NCI-H2227 (cell line): ENCODE results near the gene ZNF576.
"Not testable (repeated sequence)": the region's sequence is repeated elsewhere in the genome, so short reads cannot be mapped to it uniquely, and the experiment has no call there.

Experiments
- DNase-seq: peaks from one replicate; lab custom pipeline; 2025; ENCODE audit not compliant: unreplicated experiment; lab: John Stamatoyannopoulos, UW

The ZNF576 gene

DNA sequence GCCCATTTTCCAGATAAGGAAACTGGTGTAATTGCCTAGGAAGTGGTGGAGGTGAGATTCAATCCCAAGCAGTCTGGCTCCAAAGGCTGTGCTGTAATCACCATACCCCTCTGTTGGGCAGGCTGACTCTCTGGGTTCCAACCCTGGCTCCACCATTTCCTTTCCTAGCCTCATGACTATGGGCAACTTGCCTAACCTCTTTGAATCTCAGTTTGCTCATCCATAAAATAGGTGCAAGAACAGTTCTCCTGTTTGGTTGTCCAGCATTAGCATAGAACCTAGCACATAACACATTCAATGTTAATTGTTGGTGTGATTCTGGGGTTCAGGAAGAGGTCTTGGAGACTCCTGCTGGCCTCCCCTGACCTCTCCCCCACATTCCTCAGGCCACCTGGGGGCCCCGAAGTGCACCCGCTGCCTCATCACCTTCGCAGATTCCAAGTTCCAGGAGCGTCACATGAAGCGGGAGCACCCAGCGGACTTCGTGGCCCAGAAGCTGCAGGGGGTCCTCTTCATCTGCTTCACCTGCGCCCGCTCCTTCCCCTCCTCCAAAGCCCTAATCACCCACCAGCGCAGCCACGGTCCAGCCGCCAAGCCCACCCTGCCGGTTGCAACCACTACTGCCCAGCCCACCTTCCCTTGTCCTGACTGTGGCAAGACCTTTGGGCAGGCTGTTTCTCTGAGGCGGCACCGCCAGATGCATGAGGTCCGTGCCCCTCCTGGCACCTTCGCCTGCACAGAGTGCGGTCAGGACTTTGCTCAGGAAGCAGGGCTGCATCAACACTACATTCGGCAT is 2.2 kb downstream of the ZNF576 start:
- no peak for DNase-seq

DNA sequence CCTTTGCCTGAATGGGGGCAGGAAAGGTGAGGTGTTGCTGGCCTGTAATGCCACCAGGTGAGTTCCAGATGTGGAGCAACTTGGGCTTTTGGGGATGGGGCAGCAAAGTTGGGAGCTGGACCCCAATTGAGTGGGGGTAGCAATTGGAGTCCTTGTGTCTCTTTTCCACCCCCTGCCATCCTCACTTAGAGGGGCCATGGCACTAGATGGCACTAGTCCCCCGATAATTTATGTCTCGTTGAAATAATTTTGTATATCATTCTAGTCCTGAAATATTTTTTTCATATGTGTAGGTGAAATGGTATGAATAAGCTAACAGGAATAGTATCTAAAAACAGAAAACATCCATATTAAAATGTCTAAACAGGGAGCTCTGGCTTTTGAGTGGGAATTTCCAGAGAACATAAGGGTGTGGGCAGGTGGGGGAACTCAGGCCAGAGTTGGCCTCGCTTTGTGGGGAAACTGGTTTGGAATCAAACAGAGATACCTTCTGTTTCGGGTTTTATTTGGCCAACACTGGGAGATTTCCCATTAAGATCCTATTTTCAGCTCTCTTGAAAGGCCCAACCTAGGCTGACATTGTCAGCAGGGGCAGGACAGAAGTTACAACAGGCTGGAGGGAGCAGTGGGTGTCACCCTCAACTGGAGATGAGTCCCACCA is 3.4 kb downstream of the ZNF576 start:
- no peak for DNase-seq

DNA sequence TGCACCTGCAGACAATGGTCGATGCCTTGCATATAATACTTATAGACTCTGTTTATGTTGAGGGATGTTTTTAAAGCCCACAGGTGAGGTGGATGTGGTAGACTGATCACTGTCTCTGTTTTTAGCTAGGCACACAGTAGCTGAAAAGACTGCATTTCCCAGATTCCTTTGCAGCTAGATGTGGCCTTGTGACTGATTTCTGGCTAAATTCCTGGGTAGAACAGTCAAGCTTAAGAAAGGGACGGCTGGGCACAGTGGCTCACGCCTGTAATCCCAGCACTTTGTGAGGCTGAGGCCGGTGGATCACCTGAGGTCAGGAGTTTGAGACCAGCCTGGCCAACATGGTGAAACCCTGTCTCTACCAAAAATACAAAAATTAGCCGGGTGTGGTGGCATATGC is 3.9 kb downstream of the ZNF576 start:
- not testable (repeated sequence) for DNase-seq

DNA sequence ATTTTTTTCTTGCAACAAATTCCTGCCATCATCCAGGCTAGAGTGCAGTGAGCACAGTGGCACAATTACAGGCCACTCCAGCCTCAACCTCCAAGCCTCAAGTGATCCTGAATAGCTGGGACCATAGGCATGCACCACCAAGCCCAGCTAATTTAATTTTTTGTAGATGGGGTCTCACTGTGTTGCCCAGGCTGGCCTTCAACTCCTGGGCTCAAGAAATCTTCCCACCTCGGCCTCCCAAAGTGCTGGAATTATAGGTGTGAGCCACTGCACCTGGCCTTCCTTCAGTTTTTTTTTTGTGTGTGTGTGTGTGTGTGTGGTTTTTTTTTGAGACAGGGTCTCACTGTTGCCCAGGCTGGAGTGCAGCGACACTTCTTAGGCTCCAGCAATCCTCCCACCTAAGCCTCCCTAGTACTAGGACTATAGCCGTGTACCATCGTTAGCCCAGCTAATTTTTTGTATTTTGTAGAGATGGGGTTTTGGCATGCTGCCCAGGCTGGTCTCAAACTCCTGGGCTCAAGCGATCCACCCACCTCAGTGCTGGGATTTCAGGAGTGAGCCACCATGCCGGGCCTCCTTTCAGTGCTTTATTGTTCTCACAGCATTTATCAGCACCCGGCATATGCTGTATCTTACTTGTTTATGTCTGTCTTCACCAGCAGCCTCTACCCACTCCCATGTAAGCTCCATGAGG is 9.6 kb downstream of the ZNF576 start:
- peak; percentile 30 for DNase-seq

DNA sequence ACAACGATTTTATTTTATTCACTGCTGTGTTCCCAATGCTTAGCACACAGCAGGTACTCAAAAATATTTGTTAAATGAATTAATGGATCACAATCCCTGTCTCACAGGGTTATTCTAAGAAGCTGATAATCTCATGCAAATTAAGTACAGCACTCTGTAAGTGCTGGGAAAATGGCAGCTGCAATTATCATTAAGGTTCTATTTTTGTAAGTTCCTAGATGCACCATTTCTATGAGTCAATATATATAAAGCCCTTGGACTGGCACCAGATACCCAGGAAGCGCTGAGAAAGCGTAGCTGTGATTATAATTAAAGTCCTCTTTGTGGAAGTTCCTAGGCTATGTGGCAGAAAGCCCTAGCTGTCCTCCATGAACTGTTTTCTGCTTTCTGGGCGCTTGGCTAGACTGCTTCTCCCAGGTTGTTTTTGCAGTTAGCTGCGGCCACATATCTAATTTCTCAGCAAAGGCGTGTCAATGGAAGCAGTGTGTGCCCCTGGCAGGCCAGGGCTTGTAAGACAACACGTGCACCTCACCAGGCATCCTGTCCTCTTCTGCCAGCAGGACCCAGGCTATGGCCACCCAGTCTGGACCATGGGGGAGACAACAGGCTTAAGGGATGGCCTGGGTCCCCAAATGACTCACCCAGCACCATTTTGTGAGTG is 10.3 kb downstream of the ZNF576 start:
- no peak for DNase-seq

DNA sequence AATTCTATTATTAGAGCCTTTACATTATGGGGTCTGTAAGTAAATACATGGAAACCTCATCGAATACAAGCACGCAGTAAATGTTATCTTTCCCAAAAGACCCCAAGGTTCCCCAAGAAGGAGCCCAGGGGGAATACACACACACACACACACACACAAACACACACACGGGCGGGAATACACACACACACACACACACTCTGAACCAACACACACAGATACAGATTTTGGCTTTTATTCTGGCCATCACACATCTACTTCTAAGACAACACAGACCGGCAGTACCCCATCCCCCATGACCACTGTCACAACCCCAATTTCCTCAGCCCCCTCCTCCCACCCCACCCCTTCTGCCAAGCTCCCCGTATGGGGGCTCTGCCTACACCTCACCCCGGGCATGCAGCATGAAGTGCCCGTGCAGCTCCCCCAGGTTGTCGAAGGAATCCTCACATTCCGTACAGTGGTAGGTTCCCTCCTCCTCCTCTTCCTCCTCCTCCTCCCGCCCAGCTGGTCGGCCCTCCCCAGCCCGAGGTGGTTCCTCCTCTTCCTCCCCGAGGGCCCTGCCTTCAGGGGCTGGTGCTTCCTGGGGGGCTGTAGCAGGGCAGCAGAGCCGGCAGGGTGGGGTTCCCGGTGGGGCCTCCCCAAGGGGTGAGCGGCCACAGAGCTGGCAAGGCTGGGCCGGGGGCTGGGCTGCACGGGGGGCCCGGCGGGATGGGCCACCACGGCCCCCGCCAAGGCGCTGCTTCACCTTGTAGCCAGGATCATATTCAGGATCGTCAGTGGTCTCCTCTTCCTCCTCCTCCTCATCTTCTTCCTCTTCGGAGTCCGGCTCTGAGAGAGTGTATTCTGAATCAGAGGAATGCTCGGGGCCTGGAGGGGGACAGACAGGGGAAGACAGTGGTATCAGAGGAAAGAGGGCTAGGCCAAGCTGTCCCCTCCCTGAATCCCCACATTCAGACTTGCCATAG is 11.1 kb downstream of the ZNF576 start:
- no peak for DNase-seq

DNA sequence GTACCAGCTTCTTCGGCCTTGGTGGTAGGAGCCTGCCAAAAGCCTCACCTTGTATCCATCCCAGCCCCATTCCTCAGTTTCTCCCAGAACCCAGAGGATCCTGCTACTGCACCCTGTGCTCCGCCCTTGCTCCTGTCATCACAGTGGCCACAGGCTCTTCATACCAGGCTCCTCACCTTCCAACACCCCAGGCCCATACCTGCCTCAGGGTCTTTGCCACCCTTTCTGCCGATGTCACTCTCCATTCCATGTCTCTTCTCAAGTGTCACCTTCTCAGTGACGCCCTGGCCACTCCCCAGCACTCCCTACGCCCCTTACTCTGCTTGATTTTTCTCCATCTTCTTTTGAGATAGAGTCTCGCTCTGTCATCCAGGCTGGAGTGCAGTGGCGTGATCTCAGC is 13.5 kb downstream of the ZNF576 start:
- DNase-seq, result no peak

DNA sequence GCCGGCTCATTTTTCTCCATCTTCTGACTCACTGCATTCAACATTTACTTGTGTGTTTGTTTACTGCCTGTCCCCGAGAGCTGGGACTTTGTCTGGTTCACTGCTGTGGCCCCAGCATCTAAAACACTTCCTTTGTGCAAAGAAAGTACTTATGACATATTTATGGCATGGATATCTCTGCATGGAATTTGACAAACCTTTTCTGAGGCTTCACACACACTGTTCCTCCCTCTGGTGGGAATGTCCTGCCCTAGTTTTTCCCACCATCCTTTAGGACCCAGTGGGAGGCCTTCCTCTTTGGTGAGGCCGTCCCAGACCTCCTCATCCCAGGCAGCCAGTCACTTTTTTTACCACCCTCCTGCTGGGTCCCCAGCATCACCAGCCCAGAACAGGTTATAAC is 14.1 kb downstream of the ZNF576 start:
- no peak for DNase-seq

DNA sequence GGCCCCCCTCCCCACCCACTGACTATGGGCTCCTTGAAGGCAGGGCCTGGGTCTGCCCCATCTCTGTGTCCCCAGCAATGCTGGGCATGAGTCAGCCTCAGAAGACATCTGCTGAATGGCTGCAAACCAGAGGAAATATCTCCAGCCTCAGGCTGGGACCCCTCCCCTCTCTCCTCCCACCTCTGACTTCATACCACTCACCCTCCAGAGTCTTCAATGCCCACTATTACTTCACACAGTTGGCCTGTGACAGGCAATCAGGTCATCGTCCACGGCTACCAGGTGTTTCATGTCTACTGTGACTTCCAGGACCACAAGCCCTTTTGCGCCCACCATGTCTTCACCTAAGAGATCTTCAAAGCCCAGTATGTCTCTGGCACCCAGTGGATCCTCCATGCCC is 15.4 kb downstream of the ZNF576 start, which contains the start of gene SRRM5:
TSS of gene SRRM5 (plus strand) at position 301 of the 400 bp plus-strand sequence. CDS start at position 335, 34 bp downstream.
- no peak for DNase-seq

DNA sequence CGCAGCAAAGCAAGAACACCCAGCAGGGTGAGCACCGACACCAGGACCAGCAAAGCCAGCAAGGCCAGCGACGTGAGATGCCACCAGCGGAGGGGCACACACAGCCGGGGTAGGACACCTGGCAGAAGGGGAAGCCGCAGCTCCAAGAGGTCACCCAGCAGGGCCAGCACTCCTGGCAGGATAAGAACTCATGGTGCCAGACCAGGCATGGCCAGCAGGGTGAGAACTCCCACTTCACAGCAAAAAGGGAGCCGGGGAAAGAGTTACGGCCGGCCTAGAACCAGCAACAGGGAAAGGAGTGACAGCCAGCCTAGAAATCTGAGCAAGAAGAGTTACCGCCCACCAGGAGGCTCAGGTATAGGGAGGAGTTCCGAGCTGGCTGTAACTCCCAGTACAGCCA is 16.0 kb downstream of the ZNF576 start:
- no peak for DNase-seq

DNA sequence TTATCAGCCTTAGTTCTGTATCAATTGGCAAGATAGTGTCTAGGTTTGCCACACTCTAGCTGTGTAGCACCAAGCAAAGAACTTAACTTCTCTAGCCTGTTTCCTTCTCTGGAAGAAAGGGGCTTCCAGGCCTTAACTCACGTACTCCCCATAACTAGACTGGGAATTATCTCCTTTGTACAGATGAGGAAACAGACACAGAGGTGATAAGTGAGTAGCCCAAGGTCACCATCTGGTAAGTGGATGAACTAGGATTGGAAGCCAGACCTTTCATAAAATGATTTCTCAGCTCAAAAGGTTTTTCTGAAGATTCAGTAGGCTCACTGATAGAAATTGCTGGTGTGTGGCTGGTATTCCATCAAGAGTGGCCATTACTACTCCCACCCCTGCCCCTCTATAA is 19.9 kb downstream of the ZNF576 start:
- no peak for DNase-seq

DNA sequence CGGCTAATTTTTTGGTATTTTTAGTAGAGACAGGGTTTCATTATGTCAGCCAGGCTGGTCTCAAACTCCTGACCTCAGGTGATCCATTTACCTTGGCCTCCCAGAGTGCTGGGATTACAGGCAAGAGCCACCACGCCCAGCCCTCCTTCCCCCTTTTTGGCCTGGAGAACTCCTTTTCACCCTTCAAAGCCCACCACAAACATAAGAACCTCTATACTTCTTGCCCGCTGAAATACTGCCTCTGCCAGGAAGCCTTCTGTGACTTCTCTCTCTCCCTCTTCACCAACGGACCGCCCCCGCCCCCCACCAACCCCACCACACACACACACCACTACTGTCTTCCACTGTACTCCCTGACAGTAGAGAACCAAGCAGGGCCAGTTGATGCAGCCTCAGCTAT is 20.6 kb downstream of the ZNF576 start:
- no peak for DNase-seq

DNA sequence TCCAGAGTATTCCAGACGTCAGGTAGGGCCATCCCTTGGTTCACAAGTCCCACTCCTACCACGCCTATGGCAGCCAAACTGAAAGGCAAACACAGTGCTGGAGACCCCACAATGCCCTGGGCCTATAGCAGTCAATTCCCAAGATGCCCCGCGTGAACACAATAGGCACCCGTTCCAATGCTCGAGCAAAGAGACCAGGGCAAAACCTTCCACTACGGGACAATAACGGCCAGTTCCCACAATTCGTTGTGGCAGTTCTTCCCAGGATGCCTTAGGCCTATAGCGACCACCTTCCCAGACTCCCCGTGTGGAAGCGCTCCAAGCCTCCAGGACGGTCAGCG is 22.5 kb downstream of the ZNF576 start:
- peak; percentile 79 for DNase-seq

DNA sequence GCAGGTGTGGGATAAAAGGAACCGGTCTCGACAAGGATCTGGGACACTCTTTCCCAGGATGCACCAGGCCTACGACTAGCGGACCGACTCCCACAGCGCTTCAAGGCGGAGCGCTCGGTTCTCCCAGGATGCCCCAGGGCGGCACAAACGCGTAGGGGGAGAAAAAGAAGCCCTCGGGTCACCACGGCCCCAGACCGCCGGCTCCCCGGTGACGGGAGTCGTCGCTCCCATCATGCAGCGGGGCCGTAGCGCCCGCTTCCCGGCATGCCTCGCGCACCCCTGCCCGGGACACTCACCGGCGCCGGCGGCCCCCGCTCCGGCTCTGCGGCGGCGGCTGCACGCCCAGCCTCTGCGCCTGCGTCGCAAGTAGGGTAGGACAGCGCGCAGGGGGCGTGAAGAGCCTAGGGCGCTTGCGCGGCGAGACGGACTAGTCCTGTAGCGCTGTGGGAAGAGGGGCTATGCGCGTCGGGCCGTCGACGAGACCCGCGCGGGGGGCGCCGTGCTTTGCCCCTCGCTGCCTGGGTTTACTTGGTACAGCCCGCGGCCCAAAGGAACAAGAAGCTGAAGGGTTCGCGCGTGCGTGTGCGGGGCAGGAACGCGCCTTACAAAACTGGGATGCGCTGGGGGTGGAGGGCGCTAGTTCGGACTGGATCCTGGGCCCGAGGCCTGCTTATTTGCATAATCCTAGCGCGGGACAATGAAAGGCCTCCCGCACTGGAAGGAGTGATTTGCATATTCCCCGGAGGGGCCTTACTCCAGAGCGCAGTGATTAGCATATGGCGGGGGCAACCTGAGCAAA is 23.1 kb downstream of the ZNF576 start, which contains the start of gene ZNF428:
TSS of gene ZNF428 (minus strand) at position 368 of the 799 bp plus-strand sequence. CDS start 5,325 bp downstream, outside the sequence.
- peak; percentile 92 for DNase-seq

DNA sequence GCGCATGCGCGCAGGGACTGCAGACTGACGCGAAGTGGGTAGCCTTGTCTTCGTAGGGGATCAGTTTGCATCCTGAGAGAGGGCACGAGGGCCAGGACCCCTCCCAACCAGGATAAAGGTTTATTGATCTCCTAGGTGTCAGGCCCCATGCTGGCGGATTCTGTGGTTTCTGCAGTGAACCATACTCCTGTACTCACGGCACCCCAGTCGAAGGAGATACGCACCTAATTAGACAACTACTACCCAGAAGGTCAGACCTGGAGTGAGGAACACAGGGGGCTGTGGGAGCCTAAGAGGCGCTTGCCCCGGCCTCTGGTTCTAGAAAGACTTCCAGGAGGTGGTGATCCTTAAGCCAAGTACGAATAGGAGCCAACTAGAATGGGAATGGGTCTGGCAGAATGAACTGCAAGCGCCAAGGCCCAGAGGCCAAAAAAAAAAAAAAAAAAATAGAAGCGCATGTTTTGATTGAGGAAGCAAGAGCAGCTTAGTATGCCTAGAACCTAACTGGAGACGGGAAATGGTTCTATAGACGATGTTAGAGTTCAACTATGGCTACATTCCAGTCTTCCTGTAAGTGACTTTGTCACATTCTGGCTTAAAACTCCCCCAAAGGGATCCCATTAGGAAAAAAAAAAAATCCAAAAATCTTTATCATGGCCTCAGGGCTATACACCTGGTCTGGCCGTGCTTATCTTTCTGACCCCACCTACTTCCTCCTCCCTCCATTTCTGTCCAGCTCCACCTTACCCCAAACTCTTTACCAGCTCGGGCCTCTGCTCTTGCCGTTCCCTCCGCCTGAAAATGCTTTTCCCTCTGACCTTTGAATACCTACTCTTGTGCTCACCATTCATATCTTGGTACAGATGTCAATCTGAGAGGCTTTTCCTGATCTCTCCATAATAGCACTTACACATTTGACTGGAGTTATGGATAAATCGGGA is 23.9 kb downstream of the ZNF576 start:
- no peak for DNase-seq

DNA sequence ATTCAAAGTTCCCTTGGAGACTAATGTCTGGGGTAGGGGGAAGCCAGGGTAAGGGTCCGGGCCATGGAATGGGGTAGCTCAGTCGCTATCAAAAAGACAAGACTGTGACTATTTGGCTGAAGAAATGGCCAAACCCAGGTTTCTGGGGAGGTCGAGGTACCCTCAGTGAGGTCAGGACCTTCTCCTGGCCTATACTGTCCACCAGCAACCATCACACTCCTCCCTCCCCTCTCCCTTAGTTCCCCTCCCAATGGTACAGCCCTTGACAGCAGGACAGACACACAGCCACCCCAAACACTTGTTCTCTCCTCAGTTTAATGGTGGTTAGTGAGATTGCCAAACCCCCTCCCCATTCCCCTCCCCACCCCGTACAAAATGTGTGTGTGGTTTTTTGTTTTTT is 25.7 kb downstream of the ZNF576 start:
- DNase-seq, result no peak

DNA sequence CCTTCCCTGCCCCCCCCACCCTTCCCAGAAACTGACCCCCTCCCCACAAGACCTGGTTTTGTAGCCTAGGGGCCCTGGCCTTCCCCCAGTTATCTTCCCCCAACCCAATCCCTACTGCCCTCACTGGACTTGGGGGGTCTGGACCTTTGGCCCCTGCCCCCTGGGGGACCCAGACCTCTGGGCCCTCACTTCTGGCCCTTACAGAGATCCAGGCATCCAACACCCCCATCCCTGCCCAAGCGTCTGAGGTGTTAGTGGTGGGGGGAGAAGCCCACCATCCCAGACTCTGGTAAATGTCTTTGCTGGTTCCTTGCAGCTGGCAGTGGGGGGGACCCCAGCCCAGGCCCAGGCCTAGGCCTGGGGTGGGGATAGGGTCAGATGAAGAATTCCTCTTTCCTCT is 26.6 kb downstream of the ZNF576 start:
- no peak for DNase-seq

DNA sequence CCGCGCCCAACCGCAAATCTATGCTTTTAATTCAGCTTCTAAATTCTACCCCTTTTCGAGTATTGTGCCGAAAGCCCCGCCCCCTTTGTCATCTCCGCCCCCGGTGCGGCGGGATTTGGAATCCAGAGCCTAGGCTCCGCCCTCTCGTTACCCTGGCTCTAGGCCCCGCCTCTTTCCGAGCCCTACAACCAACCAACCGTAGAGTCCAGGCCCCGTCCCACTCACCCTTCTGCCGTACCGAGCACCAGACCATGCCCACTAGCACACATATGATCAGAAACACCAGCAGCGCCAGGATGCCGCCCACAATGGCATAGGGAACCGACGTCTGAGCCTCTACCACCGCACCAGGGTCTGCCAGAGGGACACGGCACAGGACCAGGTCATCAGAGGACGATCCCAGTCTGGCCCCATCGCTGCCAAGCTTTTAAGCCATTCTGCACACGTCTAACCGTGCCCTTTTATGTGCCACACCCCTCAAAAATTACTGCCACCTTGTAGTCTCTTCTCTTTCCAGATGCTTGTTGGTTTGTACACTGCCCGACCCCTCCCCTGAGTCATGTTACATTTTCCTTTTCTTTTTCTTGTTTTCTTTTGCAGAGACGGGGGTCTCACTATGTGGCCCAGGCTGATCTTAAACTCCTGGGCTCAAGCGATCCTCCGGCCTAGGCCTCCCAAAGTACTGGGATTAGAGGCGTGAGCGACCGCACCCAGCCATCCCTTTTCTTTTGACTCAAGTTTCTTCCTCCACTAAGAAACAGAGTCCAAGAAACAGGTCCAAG is 27.7 kb downstream of the ZNF576 start:
- DNase-seq, result no peak
